ENCODE measurements around the gene TDRD9.

The TDRD9 gene

DNA sequence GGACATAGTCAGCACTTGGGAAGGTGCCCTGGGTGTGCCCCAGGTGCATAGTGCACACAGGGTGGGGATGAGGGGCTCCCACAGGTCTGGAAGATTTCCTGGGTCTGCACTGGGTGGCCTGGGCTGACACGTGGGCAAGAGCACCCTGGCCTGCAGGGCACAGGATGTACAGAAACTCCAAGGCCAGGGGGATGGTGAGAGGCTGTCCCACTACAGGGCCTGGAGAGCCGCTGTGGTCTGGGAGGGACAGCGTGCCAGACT is 45.1 kb upstream of the TDRD9 start:
- Histone ChIP-seq H3K27ac (ENCODE audit: low read depth, low read length, poor library complexity, severe bottlenecking) (no peak overlapping the region), H3K79me2 (ENCODE audit: insufficient read depth, low read length) (no peaks in the 10 kb centered on the region), H3K36me3 (ENCODE audit: insufficient read depth, low read length) (no peaks in the 10 kb centered on the region), H4K20me1 (ENCODE audit: insufficient read depth, low read length) (no peaks in the 10 kb centered on the region), H3K9ac (ENCODE audit: low read length) (no peak overlapping the region), H3K4me2 (ENCODE audit: low read length) (no peak overlapping the region), H3K4me1 (ENCODE audit: insufficient read depth, low read length, severe bottlenecking) (peaks cover 6% of the 10 kb centered on the region), H3K4me3 (ENCODE audit: low read depth, low read length, poor library complexity, severe bottlenecking) (no peak overlapping the region), H3K9me3 (ENCODE audit: low read length) (no peaks in the 10 kb centered on the region), H3K9me2 (ENCODE audit: low read depth, low read length) (no peaks in the 10 kb centered on the region), H3F3A (ENCODE audit: insufficient read depth, low read length) (no peaks in the 10 kb centered on the region), H2AFZ (ENCODE audit: low read length) (no peak overlapping the region), H3K27me3 (ENCODE audit: insufficient read depth, low read length) (peaks cover 18% of the 10 kb centered on the region)
- TF ChIP-seq, protein P1, sequence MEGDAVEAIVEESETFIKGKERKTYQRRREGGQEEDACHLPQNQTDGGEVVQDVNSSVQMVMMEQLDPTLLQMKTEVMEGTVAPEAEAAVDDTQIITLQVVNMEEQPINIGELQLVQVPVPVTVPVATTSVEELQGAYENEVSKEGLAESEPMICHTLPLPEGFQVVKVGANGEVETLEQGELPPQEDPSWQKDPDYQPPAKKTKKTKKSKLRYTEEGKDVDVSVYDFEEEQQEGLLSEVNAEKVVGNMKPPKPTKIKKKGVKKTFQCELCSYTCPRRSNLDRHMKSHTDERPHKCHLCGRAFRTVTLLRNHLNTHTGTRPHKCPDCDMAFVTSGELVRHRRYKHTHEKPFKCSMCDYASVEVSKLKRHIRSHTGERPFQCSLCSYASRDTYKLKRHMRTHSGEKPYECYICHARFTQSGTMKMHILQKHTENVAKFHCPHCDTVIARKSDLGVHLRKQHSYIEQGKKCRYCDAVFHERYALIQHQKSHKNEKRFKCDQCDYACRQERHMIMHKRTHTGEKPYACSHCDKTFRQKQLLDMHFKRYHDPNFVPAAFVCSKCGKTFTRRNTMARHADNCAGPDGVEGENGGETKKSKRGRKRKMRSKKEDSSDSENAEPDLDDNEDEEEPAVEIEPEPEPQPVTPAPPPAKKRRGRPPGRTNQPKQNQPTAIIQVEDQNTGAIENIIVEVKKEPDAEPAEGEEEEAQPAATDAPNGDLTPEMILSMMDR (IDR thresholded peaks at IDR 0.05; ENCODE audit: low read length): no peak
- no peak for TF ChIP-seq EZH2 (IDR thresholded peaks at IDR 0.05; ENCODE audit: borderline replicate concordance, low read length)

DNA sequence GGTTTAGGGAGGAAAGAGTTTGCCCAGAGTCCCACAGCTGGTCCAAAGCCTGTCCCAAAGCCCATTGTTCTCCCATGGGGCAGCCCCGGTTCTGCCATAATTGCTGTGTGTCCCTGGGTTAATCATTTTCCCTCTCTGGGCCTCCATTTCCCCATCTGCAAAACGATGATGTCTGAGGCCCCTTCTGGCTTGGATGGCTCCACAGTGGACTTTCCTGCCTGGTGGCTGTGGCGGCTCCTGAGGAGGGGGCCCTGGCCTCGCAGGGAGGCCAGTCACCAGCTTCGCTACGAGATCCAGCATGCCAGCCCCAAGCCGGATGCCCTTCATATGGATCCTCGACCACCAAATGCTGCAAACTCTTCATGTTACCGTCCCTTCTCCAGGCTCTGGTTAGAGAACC is 43.4 kb upstream of the TDRD9 start:
- H3K36me3 ChIP-seq (ENCODE audit: insufficient read depth, low read length): no peaks in the 10 kb centered on the region
- H3K4me2 ChIP-seq (ENCODE audit: low read length): no peak overlapping the region

DNA sequence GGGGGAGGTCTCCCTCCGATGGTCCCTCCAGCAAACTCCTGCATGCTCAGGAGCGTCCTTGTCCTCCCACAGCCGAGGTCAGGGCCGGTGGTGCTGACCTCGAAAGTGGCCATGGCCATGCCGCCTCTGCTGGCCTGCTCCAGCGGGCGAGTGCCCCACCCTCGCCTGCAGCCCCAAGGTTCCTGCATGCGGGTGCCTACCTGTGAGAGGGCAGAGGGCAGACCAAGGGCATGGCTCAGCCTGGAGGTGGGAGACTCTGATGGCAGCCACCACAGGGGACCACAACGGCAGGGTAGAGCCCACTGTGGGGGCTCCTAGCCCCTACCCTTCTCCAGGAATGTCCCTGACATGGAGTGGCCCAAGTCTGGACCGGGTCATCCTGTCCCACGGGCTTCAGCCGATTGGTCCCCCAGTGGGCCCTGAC is 42.7 kb upstream of the TDRD9 start:
- Histone ChIP-seq H3K4me2 (ENCODE audit: low read length) (no peak overlapping the region), H3K9me2 (ENCODE audit: low read depth, low read length) (no peaks in the 10 kb centered on the region), H3K4me3 (ENCODE audit: low read depth, low read length, poor library complexity, severe bottlenecking) (no peak overlapping the region), H3F3A (ENCODE audit: insufficient read depth, low read length) (no peaks in the 10 kb centered on the region), H3K79me2 (ENCODE audit: insufficient read depth, low read length) (no peaks in the 10 kb centered on the region), H3K4me1 (ENCODE audit: insufficient read depth, low read length, severe bottlenecking) (peaks cover 5% of the 10 kb centered on the region), H3K27me3 (ENCODE audit: insufficient read depth, low read length) (peaks cover 8% of the 10 kb centered on the region; the same call in 1 of the 2 replicates), H3K9me3 (ENCODE audit: low read length) (no peaks in the 10 kb centered on the region), H3K9ac (ENCODE audit: low read length) (no peak overlapping the region), H2AFZ (ENCODE audit: low read length) (no peak overlapping the region), H3K36me3 (ENCODE audit: insufficient read depth, low read length) (no peaks in the 10 kb centered on the region), H4K20me1 (ENCODE audit: insufficient read depth, low read length) (no peaks in the 10 kb centered on the region), H3K27ac (ENCODE audit: low read depth, low read length, poor library complexity, severe bottlenecking) (no peak overlapping the region)
- no peak for TF ChIP-seq EZH2 (IDR thresholded peaks at IDR 0.05; ENCODE audit: borderline replicate concordance, low read length)
- TF ChIP-seq, protein P1 (IDR thresholded peaks at IDR 0.05; ENCODE audit: low read length): no peak

More for the DNA sequence above, 43.4 kb upstream of the TDRD9 start:
- Histone ChIP-seq H3F3A (ENCODE audit: insufficient read depth, low read length) (no peaks in the 10 kb centered on the region), H3K9me2 (ENCODE audit: low read depth, low read length) (no peaks in the 10 kb centered on the region), H4K20me1 (ENCODE audit: insufficient read depth, low read length) (no peaks in the 10 kb centered on the region), H3K27me3 (ENCODE audit: insufficient read depth, low read length) (peaks cover 12% of the 10 kb centered on the region), H2AFZ (ENCODE audit: low read length) (no peak overlapping the region), H3K4me1 (ENCODE audit: insufficient read depth, low read length, severe bottlenecking) (peaks cover 10% of the 10 kb centered on the region), H3K4me3 (ENCODE audit: low read depth, low read length, poor library complexity, severe bottlenecking) (no peak overlapping the region), H3K27ac (ENCODE audit: low read depth, low read length, poor library complexity, severe bottlenecking) (no peak overlapping the region), H3K9me3 (ENCODE audit: low read length) (no peaks in the 10 kb centered on the region), H3K9ac (ENCODE audit: low read length) (no peak overlapping the region), H3K79me2 (ENCODE audit: insufficient read depth, low read length) (no peaks in the 10 kb centered on the region)
- TF ChIP-seq, protein P1 (IDR thresholded peaks at IDR 0.05; ENCODE audit: low read length): no peak
- no peak for TF ChIP-seq EZH2 (IDR thresholded peaks at IDR 0.05; ENCODE audit: borderline replicate concordance, low read length)
